ENCODE data around the gene TMEM183A. TPM values are rescaled to one million over a fixed set of nuclear protein-coding genes. Genes with fewer than 3 reads are reported as not detected.

The TMEM183A gene
- total RNA-seq, 4 donors from 2014 or later, result 39.4 to 77.4 (median 66.5) TPM

GRCh38 chr1:203055161-203055799, 48.1 kb downstream of the TMEM183A start:
- WGBS, 2 donors, result 83 to 85% methylated on average over 9 to 17 of the region's 24 CpGs
- no peak for TF ChIP-seq CTCF (IDR thresholded peaks at IDR 0.05)
- no peak for TF ChIP-seq POLR2A (IDR thresholded peaks at IDR 0.05)
- DNase-seq, result no peak

GRCh38 chr1:203056012-203056411, 48.8 kb downstream of the TMEM183A start:
- Histone ChIP-seq H3K27me3 (peaks cover 0 to 16% (median 0%) of the 10 kb centered on the region in 4 donors), H3K36me3 (no peaks in the 10 kb centered on the region), H3K27ac (no peak overlapping the region), H3K4me1 (no peaks in the 10 kb centered on the region), H3K9me3 (no peaks in the 10 kb centered on the region), H3K4me3 (no peak overlapping the region)
- DNase-seq, result no peak
- no peak for TF ChIP-seq POLR2A (IDR thresholded peaks at IDR 0.05)
- intact Hi-C loops (cut with DNase I), result no loop called here
- WGBS, 2 donors, result 92% methylated on average over 2 of the region's 7 CpGs; no CpG with 5 or more reads in 1 of the 2 donors

More at GRCh38 chr1:203055161-203055799, 48.1 kb downstream of the TMEM183A start:
- Histone ChIP-seq H3K4me1 (no peaks in the 10 kb centered on the region), H3K27me3 (peaks cover 0 to 16% (median 0%) of the 10 kb centered on the region in 4 donors), H3K27ac (no peak overlapping the region), H3K4me3 (no peak overlapping the region), H3K9me3 (no peaks in the 10 kb centered on the region), H3K36me3 (no peaks in the 10 kb centered on the region)
- intact Hi-C loops (cut with DNase I), result no loop called here

GRCh38 chr1:203056516-203056915, 49.3 kb downstream of the TMEM183A start:
- no peak overlapping the region for H3K27ac ChIP-seq
- no peak overlapping the region for H3K4me3 ChIP-seq
- no peaks in the 10 kb centered on the region for H3K36me3 ChIP-seq
- no peaks in the 10 kb centered on the region for H3K9me3 ChIP-seq
- H3K27me3 ChIP-seq, result peaks cover 0 to 14% (median 0%) of the 10 kb centered on the region in 4 donors
- TF ChIP-seq POLR2A (IDR thresholded peaks at IDR 0.05) (no peak), CTCF (IDR thresholded peaks at IDR 0.05) (no peak)
- 80 to 93% methylated on average over 3 of the region's 6 CpGs for WGBS, 2 donors
- intact Hi-C loops (cut with DNase I), result no loop called here
- no peak for DNase-seq
- H3K4me1 ChIP-seq, result no peaks in the 10 kb centered on the region

GRCh38 chr1:203057911-203058675, 50.9 kb downstream of the TMEM183A start:
- TF ChIP-seq CTCF (IDR thresholded peaks at IDR 0.05) (no peak), POLR2A (IDR thresholded peaks at IDR 0.05) (no peak)
- Histone ChIP-seq H3K27ac (no peak overlapping the region), H3K9me3 (no peaks in the 10 kb centered on the region), H3K36me3 (no peaks in the 10 kb centered on the region), H3K4me3 (no peak overlapping the region), H3K4me1 (no peaks in the 10 kb centered on the region), H3K27me3 (peaks cover 0 to 7% (median 0%) of the 10 kb centered on the region in 4 donors)
- 37 to 51% methylated on average over 9 of the region's 10 CpGs for WGBS, 2 donors
- intact Hi-C loops (cut with DNase I), result no loop called here
- no peak for DNase-seq

GRCh38 chr1:203058676-203058935, 51.4 kb downstream of the TMEM183A start:
- H3K27me3 ChIP-seq, result peaks cover 0 to 2% (median 0%) of the 10 kb centered on the region in 4 donors
- TF ChIP-seq CTCF (IDR thresholded peaks at IDR 0.05) (no peak), POLR2A (IDR thresholded peaks at IDR 0.05) (no peak)
- WGBS, 2 donors, result no CpG with 5 or more reads among the region's 1 CpG
- no peaks in the 10 kb centered on the region for H3K36me3 ChIP-seq
- H3K4me3 ChIP-seq, result no peak overlapping the region
- H3K27ac ChIP-seq, result no peak overlapping the region
- H3K4me1 ChIP-seq, result no peaks in the 10 kb centered on the region
- DNase-seq, result no peak
- H3K9me3 ChIP-seq, result no peaks in the 10 kb centered on the region
- intact Hi-C loops (cut with DNase I), result no loop called here
